ENCODE measurements around the gene DNM1.
"Not testable (repeated sequence)": the region's sequence is repeated elsewhere in the genome, so short reads cannot be mapped to it uniquely, and the experiment has no call there.

Gene DNM1

DNA sequence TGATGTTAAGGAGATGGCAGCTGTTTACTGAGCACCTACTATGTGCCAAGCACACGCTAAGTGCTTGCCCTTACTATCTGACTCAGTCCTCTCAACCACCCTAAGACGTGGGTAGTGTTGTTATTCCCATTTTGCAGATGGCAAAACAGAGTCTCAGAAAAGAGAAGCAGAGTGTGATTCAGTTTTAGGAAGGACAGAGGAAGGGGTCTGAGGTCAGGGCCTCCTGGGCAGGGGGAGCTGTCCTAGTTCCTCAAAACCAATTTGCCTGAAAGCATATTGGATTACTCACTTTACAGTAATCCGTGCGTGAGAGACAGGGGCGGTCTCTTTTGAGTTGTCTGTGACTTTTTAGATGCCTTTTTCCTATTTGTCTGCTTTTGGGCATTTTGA, 23.2 kb downstream of the DNM1 start:
- H3K4me3 ChIP-seq (ENCODE audit: control insufficient read depth in 1 of 7, extremely low read depth in 1 of 7, insufficient read depth in 4 of 7, low read depth in 2 of 7, low read length in 6 of 7) = no peak overlapping the region
- CTCF ChIA-PET = no interaction called here
- peaks cover 0 to 10% (median 0%) of the 10 kb centered on the region in 4 experiments for H3K4me1 ChIP-seq (ENCODE audit: control extremely low read depth in 1 of 4, control insufficient read depth in 4 of 4, insufficient read depth in 4 of 4, low read length in 3 of 4)
- DNase-seq = peak in 2 of 3 donors; percentile 74 to 75
- no peaks in the 10 kb centered on the region for H3K36me3 ChIP-seq (ENCODE audit: control insufficient read depth in 4 of 4, insufficient read depth in 4 of 4, low read length in 3 of 4)
- no peak overlapping the region for H3K27ac ChIP-seq (ENCODE audit: insufficient read depth in 1 of 2, low read depth in 1 of 2, low read length in 2 of 2, poor library complexity in 1 of 2, severe bottlenecking in 2 of 2)
- no peaks in the 10 kb centered on the region for H3K27me3 ChIP-seq (replicated peaks in 2 of 5; ENCODE audit: control insufficient read depth in 4 of 5, insufficient read depth in 5 of 5, low read length in 4 of 5)
- no peaks in the 10 kb centered on the region for H3K9me3 ChIP-seq (ENCODE audit: control extremely low read depth in 1 of 5, control insufficient read depth in 4 of 5, insufficient read depth in 2 of 5, low read depth in 1 of 5, low read length in 4 of 5)
- POLR2A ChIA-PET = no interaction called here
- 93% methylated on average over 4 of the region's 5 CpGs for WGBS (ENCODE audit: insufficient coverage)

DNA sequence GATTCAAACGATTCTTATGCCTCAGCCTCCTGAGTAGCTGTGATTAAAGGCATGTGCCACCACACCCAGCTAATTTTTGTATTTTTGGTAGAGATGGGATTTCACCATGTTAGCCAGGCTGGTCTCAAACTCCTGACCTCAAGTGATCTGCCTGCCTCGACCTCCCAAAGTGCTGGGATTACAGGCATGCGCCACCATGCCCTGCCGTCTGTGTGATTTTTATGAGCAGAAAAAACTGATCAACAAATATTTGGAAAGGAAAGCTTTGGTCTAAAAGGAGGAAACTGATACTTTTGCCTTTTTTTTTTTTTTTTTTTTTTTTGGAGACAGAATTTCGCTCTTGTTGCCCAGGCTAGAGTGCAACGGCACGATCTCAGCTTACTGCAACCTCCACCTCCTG, 27.7 kb downstream of the DNM1 start:
- CTCF ChIA-PET = interaction anchor here (0.8 to 2.5 kb wide), 2 partner anchors 11 to 25 kb away, joined by 3 to 7 read pairs; no protein-coding TSS in a partner anchor
- H3K4me1 ChIP-seq (ENCODE audit: control extremely low read depth in 1 of 4, control insufficient read depth in 4 of 4, insufficient read depth in 4 of 4, low read length in 3 of 4); H3K36me3 ChIP-seq (ENCODE audit: control insufficient read depth in 4 of 4, insufficient read depth in 4 of 4, low read length in 3 of 4); H3K4me3 ChIP-seq (ENCODE audit: control insufficient read depth in 1 of 7, extremely low read depth in 1 of 7, insufficient read depth in 4 of 7, low read depth in 2 of 7, low read length in 6 of 7); H3K9me3 ChIP-seq (ENCODE audit: control extremely low read depth in 1 of 5, control insufficient read depth in 4 of 5, insufficient read depth in 2 of 5, low read depth in 1 of 5, low read length in 4 of 5); POLR2A ChIA-PET; H3K27me3 ChIP-seq (replicated peaks in 2 of 5; ENCODE audit: control insufficient read depth in 4 of 5, insufficient read depth in 5 of 5, low read length in 4 of 5); DNase-seq; H3K27ac ChIP-seq (ENCODE audit: insufficient read depth in 1 of 2, low read depth in 1 of 2, low read length in 2 of 2, poor library complexity in 1 of 2, severe bottlenecking in 2 of 2): not testable (repeated sequence)
- WGBS (ENCODE audit: insufficient coverage) = 96% methylated on average over 5 of the region's 7 CpGs

GRCh38 chr9:128231638-128232527, 28.7 kb downstream of the DNM1 start:
- H3K9me3 ChIP-seq (ENCODE audit: control extremely low read depth in 1 of 5, control insufficient read depth in 4 of 5, insufficient read depth in 2 of 5, low read depth in 1 of 5, low read length in 4 of 5) = no peaks in the 10 kb centered on the region
- ChIA-PET POLR2A (no interaction called here), CTCF (interaction anchor here (0.8 to 2.5 kb wide), 2 partner anchors 10 to 24 kb away, joined by 3 to 7 read pairs; no protein-coding TSS in a partner anchor)
- DNase-seq = no peak
- H3K36me3 ChIP-seq (ENCODE audit: control insufficient read depth in 4 of 4, insufficient read depth in 4 of 4, low read length in 3 of 4) = no peaks in the 10 kb centered on the region
- WGBS (ENCODE audit: insufficient coverage) = 85% methylated on average over 13 of the region's 16 CpGs
- no peaks in the 10 kb centered on the region for H3K4me1 ChIP-seq (ENCODE audit: control extremely low read depth in 1 of 4, control insufficient read depth in 4 of 4, insufficient read depth in 4 of 4, low read length in 3 of 4)
- H3K27ac ChIP-seq (ENCODE audit: insufficient read depth in 1 of 2, low read depth in 1 of 2, low read length in 2 of 2, poor library complexity in 1 of 2, severe bottlenecking in 2 of 2) = no peak overlapping the region
- H3K4me3 ChIP-seq (ENCODE audit: control insufficient read depth in 1 of 7, extremely low read depth in 1 of 7, insufficient read depth in 4 of 7, low read depth in 2 of 7, low read length in 6 of 7) = no peak overlapping the region
- no peaks in the 10 kb centered on the region for H3K27me3 ChIP-seq (replicated peaks in 2 of 5; ENCODE audit: control insufficient read depth in 4 of 5, insufficient read depth in 5 of 5, low read length in 4 of 5)

GRCh38 chr9:128232528-128233428, 29.6 kb downstream of the DNM1 start:
- H3K9me3 ChIP-seq (ENCODE audit: control extremely low read depth in 1 of 5, control insufficient read depth in 4 of 5, insufficient read depth in 2 of 5, low read depth in 1 of 5, low read length in 4 of 5) = no peaks in the 10 kb centered on the region
- no peak for DNase-seq
- WGBS (ENCODE audit: insufficient coverage) = 98% methylated on average over 16 of the region's 22 CpGs
- H3K4me1 ChIP-seq (ENCODE audit: control extremely low read depth in 1 of 4, control insufficient read depth in 4 of 4, insufficient read depth in 4 of 4, low read length in 3 of 4) = no peaks in the 10 kb centered on the region
- POLR2A ChIA-PET = no interaction called here
- H3K36me3 ChIP-seq (ENCODE audit: control insufficient read depth in 4 of 4, insufficient read depth in 4 of 4, low read length in 3 of 4) = no peaks in the 10 kb centered on the region
- H3K27me3 ChIP-seq (replicated peaks in 2 of 5; ENCODE audit: control insufficient read depth in 4 of 5, insufficient read depth in 5 of 5, low read length in 4 of 5) = no peaks in the 10 kb centered on the region
- H3K4me3 ChIP-seq (ENCODE audit: control insufficient read depth in 1 of 7, extremely low read depth in 1 of 7, insufficient read depth in 4 of 7, low read depth in 2 of 7, low read length in 6 of 7) = no peak overlapping the region
- CTCF ChIA-PET = interaction anchor here (1.3 kb wide), 1 partner anchor 14 kb away, joined by 3 read pairs; no protein-coding TSS in a partner anchor
- no peak overlapping the region for H3K27ac ChIP-seq (ENCODE audit: insufficient read depth in 1 of 2, low read depth in 1 of 2, low read length in 2 of 2, poor library complexity in 1 of 2, severe bottlenecking in 2 of 2)

DNA sequence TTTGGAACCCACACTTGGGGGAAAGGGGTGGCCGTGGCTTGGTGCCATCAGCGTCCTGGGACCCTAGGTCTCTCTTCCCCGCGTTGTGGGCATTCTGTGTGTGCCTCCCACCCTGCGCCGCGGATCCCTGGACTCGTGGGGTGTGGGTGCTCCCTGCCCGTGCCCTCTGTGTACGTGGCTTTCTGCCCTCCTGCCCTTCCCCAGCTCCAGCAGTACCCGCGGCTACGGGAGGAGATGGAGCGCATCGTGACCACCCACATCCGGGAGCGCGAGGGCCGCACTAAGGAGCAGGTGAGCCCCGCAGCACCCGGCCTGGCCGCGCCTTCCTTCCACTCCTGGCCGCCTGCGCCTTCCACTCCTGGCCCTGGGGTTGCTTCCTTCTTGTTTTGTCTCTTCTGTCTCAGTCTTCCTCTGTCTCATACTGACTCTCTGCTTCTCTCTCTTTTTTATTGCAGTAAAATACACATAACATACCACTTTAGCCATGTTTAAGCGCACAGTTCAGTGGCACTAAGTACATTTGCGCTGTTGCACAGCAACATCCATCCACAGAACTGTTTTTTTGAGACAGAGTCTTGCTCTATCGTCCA, 30.7 kb downstream of the DNM1 start:
- 95% methylated on average over 28 of the region's 28 CpGs for WGBS (ENCODE audit: insufficient coverage)
- H3K4me3 ChIP-seq (ENCODE audit: control insufficient read depth in 1 of 7, extremely low read depth in 1 of 7, insufficient read depth in 4 of 7, low read depth in 2 of 7, low read length in 6 of 7) = no peak overlapping the region
- DNase-seq = no peak
- CTCF ChIA-PET = interaction anchor here (1.3 kb wide), 1 partner anchor 15 kb away, joined by 3 read pairs; no protein-coding TSS in a partner anchor
- H3K27ac ChIP-seq (ENCODE audit: insufficient read depth in 1 of 2, low read depth in 1 of 2, low read length in 2 of 2, poor library complexity in 1 of 2, severe bottlenecking in 2 of 2) = no peak overlapping the region
- no peaks in the 10 kb centered on the region for H3K36me3 ChIP-seq (ENCODE audit: control insufficient read depth in 4 of 4, insufficient read depth in 4 of 4, low read length in 3 of 4)
- no peaks in the 10 kb centered on the region for H3K4me1 ChIP-seq (ENCODE audit: control extremely low read depth in 1 of 4, control insufficient read depth in 4 of 4, insufficient read depth in 4 of 4, low read length in 3 of 4)
- no peaks in the 10 kb centered on the region for H3K9me3 ChIP-seq (ENCODE audit: control extremely low read depth in 1 of 5, control insufficient read depth in 4 of 5, insufficient read depth in 2 of 5, low read depth in 1 of 5, low read length in 4 of 5)
- no peaks in the 10 kb centered on the region for H3K27me3 ChIP-seq (replicated peaks in 2 of 5; ENCODE audit: control insufficient read depth in 4 of 5, insufficient read depth in 5 of 5, low read length in 4 of 5)
- POLR2A ChIA-PET = no interaction called here

- CTCF ChIA-PET = interaction anchor here (1.6 to 2.6 kb wide), 2 partner anchors 12 to 29 kb away, joined by 4 to 7 read pairs; no protein-coding TSS in a partner anchor
Measured at GRCh38 chr9:128242124-128242523, 38.9 kb downstream of the DNM1 start.

More at GRCh38 chr9:128242124-128242523, 38.9 kb downstream of the DNM1 start:
- H3K4me3 ChIP-seq (ENCODE audit: control insufficient read depth in 1 of 7, extremely low read depth in 1 of 7, insufficient read depth in 4 of 7, low read depth in 2 of 7, low read length in 6 of 7) = no peak overlapping the region
- H3K27me3 ChIP-seq (replicated peaks in 2 of 5; ENCODE audit: control insufficient read depth in 4 of 5, insufficient read depth in 5 of 5, low read length in 4 of 5) = no peaks in the 10 kb centered on the region
- WGBS (ENCODE audit: insufficient coverage) = 95% methylated on average over 4 of the region's 4 CpGs
- no peaks in the 10 kb centered on the region for H3K9me3 ChIP-seq (ENCODE audit: control extremely low read depth in 1 of 5, control insufficient read depth in 4 of 5, insufficient read depth in 2 of 5, low read depth in 1 of 5, low read length in 4 of 5)
- POLR2A ChIA-PET = no interaction called here
- no peak for DNase-seq
- H3K4me1 ChIP-seq (ENCODE audit: control extremely low read depth in 1 of 4, control insufficient read depth in 4 of 4, insufficient read depth in 4 of 4, low read length in 3 of 4) = peaks cover 3 to 43% (median 40%) of the 10 kb centered on the region in 4 experiments
- H3K27ac ChIP-seq (ENCODE audit: insufficient read depth in 1 of 2, low read depth in 1 of 2, low read length in 2 of 2, poor library complexity in 1 of 2, severe bottlenecking in 2 of 2) = no peak overlapping the region
- H3K36me3 ChIP-seq (ENCODE audit: control insufficient read depth in 4 of 4, insufficient read depth in 4 of 4, low read length in 3 of 4) = no peaks in the 10 kb centered on the region
